WTC11 (cell line): ENCODE results near the gene FHL5.

Source experiments
- CTCF ChIP-seq: fragments of 200-600 bp; IDR thresholded peaks from 2 replicates; pipeline ENCODE4 v1.8.0; 2022; ENCODE audit warnings: antibody characterized with exemption
- FOXP4 ChIP-seq: sonication (generic); formaldehyde crosslinking; IDR thresholded peaks from 2 replicates; pipeline ENCODE4 v1.8.0; 2022; ENCODE audit warnings: mild to moderate bottlenecking, missing genetic modification reagents
- GRHL2 ChIP-seq: fragments of 250-450 bp; sonication (Bioruptor Pico); IDR thresholded peaks from 2 replicates; pipeline ENCODE4 v1.8.0; 2022; ENCODE audit warnings: mild to moderate bottlenecking, moderate library complexity; ENCODE audit not compliant: insufficient replicate concordance, severe bottlenecking
- ZNF512 ChIP-seq: sonication (generic); formaldehyde crosslinking; IDR thresholded peaks from 2 replicates; pipeline ENCODE4 v1.8.1; 2022; ENCODE audit warnings: missing genetic modification reagents, borderline replicate concordance

GRCh38 chr6:96656567-96656966 lies 93.6 kb downstream of the FHL5 start:
- TF ChIP-seq FOXP4 (CRISPR knock-in tag) (no peak), CTCF (no peak), ZNF512 (CRISPR knock-in tag) (no peak), GRHL2 (CRISPR knock-in tag) (no peak)
